ENCODE results near the gene PPRC1.
A peak's percentile ranks its signal among the peaks of the same experiment; 100 is the strongest.

Gene PPRC1

GRCh38 chr10:102119417-102120141 is 13.3 kb upstream of the PPRC1 start:
- DNase-seq (ENCODE audit: low read depth), result no peak

- peak; percentile 54 for DNase-seq (ENCODE audit: low read depth)
Observed at GRCh38 chr10:102120142-102120990, 12.5 kb upstream of the PPRC1 start, which contains the start of gene LDB1. Gene LDB1 (minus strand): TSS chr10:102120368. CDS start chr10:102120110, 258 bp downstream.

GRCh38 chr10:102120991-102121738 is 11.7 kb upstream of the PPRC1 start:
- no peak for DNase-seq (ENCODE audit: low read depth)

- no peak for DNase-seq (ENCODE audit: low read depth)
Observed at GRCh38 chr10:102121739-102122372, 11.0 kb upstream of the PPRC1 start.

GRCh38 chr10:102122450-102122849 is 10.4 kb upstream of the PPRC1 start:
- no peak for DNase-seq (ENCODE audit: low read depth)

GRCh38 chr10:102123223-102123622 is 9.6 kb upstream of the PPRC1 start:
- no peak for DNase-seq (ENCODE audit: low read depth)

- no peak for DNase-seq (ENCODE audit: low read depth)
Observed at GRCh38 chr10:102131286-102132170, 1.3 kb upstream of the PPRC1 start.

GRCh38 chr10:102132193-102132562 is 662 bp upstream of the PPRC1 start:
- DNase-seq (ENCODE audit: low read depth), result no peak

GRCh38 chr10:102133373-102134195 is 744 bp downstream of the PPRC1 start:
- DNase-seq (ENCODE audit: low read depth), result peak; percentile 64

GRCh38 chr10:102134416-102134815 is 1.6 kb downstream of the PPRC1 start:
- no peak for DNase-seq (ENCODE audit: low read depth)

GRCh38 chr10:102135956-102136526 is 3.2 kb downstream of the PPRC1 start:
- DNase-seq (ENCODE audit: low read depth), result no peak

GRCh38 chr10:102139281-102140110 is 6.7 kb downstream of the PPRC1 start:
- DNase-seq (ENCODE audit: low read depth), result no peak

GRCh38 chr10:102140218-102140617 is 7.4 kb downstream of the PPRC1 start:
- no peak for DNase-seq (ENCODE audit: low read depth)

- DNase-seq (ENCODE audit: low read depth), result no peak
Observed at GRCh38 chr10:102140913-102141540, 8.2 kb downstream of the PPRC1 start.

- no peak for DNase-seq (ENCODE audit: low read depth)
Observed at GRCh38 chr10:102141583-102142107, 8.8 kb downstream of the PPRC1 start.

- DNase-seq (ENCODE audit: low read depth), result no peak
Observed at GRCh38 chr10:102146971-102147428, 14.2 kb downstream of the PPRC1 start.

GRCh38 chr10:102147561-102147960 is 14.7 kb downstream of the PPRC1 start:
- no peak for DNase-seq (ENCODE audit: low read depth)

GRCh38 chr10:102148275-102148674 is 15.4 kb downstream of the PPRC1 start:
- DNase-seq (ENCODE audit: low read depth), result no peak

All from stimulated activated CD8-positive, alpha-beta memory T cell treated with anti-CD3 and anti-CD28 coated beads, Interleukin-4, amount 100 ng/mL, for 24 hours (primary cell).